Endothelial cell (in vitro differentiated cells): ENCODE data around the gene TOR1AIP1. TPM values are rescaled to one million over a fixed set of nuclear protein-coding genes. Genes with fewer than 3 reads are reported as not detected.
A peak's percentile ranks its signal among the peaks of the same experiment; 100 is the strongest.

Source experiments
- DNase-seq: peaks from one replicate; pipeline ENCODE4 v3.0.0; 2021; ENCODE audit warnings: low spot score
- H3K27ac Mint-ChIP-seq: one replicate; pipeline ENCODE4 v1.8.0; 2021; ENCODE audit warnings: mixed read lengths, inconsistent platforms; ENCODE audit not compliant: unreplicated experiment
- H3K27me3 Mint-ChIP-seq: one replicate; pipeline ENCODE4 v1.8.0; 2021; ENCODE audit warnings: mild to moderate bottlenecking, moderate library complexity, mixed read lengths, inconsistent platforms; ENCODE audit not compliant: unreplicated experiment
- H3K36me3 Mint-ChIP-seq: one replicate; pipeline ENCODE4 v1.8.0; 2021; ENCODE audit warnings: mild to moderate bottlenecking, low read depth, mixed read lengths, inconsistent platforms; ENCODE audit not compliant: unreplicated experiment
- H3K4me1 Mint-ChIP-seq: one replicate; pipeline ENCODE4 v1.8.0; 2021; ENCODE audit warnings: mild to moderate bottlenecking, mixed read lengths, inconsistent platforms; ENCODE audit not compliant: unreplicated experiment
- H3K4me3 Mint-ChIP-seq: one replicate; pipeline ENCODE4 v1.8.0; 2021; ENCODE audit warnings: mild to moderate bottlenecking, mixed read lengths, inconsistent platforms; ENCODE audit not compliant: unreplicated experiment
- H3K9me3 Mint-ChIP-seq: one replicate; pipeline ENCODE4 v1.8.0; 2021; ENCODE audit warnings: mixed read lengths, inconsistent platforms; ENCODE audit not compliant: unreplicated experiment
- CTCF ChIP-seq: fragments of 200-600 bp; sonication (generic); IDR thresholded peaks from one replicate; pipeline ENCODE4 v1.5.0; 2021; ENCODE audit warnings: antibody characterized with exemption; ENCODE audit not compliant: unreplicated experiment
- total RNA-seq: library from RNA; stranded (reverse); fragmentation: NEBNext Ultra II Directional; extraction: Animal tissue kit (Norgen Biotek cat#: 25700); gene quantifications from one replicate; pipeline ENCODE4 v1.2.1, GENCODE V29; 2021; ENCODE audit not compliant: unreplicated experiment

TOR1AIP1 gene
- total RNA-seq, 1 donor from 2014 or later: 31.0 TPM

- peak; percentile 61 for DNase-seq
- peaks cover 21% of the 10 kb centered on the region for H3K36me3 Mint-ChIP-seq
- peaks cover 9% of the 10 kb centered on the region for H3K4me1 Mint-ChIP-seq
- no peaks in the 10 kb centered on the region for H3K9me3 Mint-ChIP-seq
- peaks cover 2% of the 10 kb centered on the region for H3K27me3 Mint-ChIP-seq
- peak overlapping the region; percentile 39 for H3K27ac Mint-ChIP-seq
- TF ChIP-seq CTCF: peak; percentile 47
- H3K4me3 Mint-ChIP-seq: peak overlapping the region; percentile 38
These were observed 14.4 kb upstream of the TOR1AIP1 start for GRCh38 chr1:179867493-179868330.

GRCh38 chr1:179870870-179871269 is 11.2 kb upstream of the TOR1AIP1 start:
- H3K9me3 Mint-ChIP-seq: no peaks in the 10 kb centered on the region
- H3K36me3 Mint-ChIP-seq: peaks cover 13% of the 10 kb centered on the region
- H3K27ac Mint-ChIP-seq: no peak overlapping the region
- peaks cover 17% of the 10 kb centered on the region for H3K4me1 Mint-ChIP-seq
- no peak for DNase-seq
- no peak overlapping the region for H3K4me3 Mint-ChIP-seq
- no peaks in the 10 kb centered on the region for H3K27me3 Mint-ChIP-seq
- no peak for TF ChIP-seq CTCF

DNA sequence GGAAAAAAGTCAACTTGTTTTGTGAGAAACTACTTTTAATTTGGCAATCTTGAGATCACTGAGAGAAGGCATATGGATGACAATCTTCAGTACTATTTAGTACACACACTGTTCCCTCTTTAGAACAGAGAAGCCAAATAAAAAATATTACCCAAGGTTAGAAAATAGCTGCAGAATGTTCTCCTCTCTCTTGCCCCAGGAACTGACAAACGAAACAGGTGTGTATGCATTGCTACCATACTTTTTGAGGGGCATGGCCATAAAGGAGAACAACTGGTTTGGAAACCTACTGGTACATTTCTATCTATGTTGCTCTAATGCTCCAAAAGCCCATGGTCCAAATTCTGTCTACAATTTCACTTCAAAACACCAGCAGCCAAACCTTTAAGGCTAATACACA is 10.1 kb upstream of the TOR1AIP1 start:
- TF ChIP-seq CTCF: no peak
- H3K27ac Mint-ChIP-seq: peak overlapping the region; percentile 62

DNA sequence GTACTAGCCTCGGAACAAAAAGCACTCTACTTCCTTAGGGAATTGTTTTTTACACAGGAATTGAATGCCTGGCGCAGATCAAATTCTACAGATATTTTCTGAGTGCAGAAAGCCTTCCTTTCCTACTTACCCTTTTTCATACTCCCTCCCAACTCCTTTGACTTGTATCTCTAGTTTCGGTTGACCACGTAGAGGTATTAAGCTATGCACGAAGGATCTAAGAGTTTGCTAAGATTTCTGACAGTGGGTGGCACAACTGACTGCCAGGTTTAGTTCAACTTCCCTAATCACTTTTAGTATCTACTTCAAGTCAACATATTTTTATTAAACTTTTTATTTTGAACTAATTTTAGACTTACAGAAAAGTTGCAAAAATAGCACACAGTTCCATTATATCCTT is 9.5 kb upstream of the TOR1AIP1 start:
- Mint-ChIP-seq H3K4me3 (no peak overlapping the region), H3K4me1 (peaks cover 20% of the 10 kb centered on the region), H3K27ac (peak overlapping the region; percentile 62), H3K9me3 (no peaks in the 10 kb centered on the region), H3K27me3 (peaks cover under 1% of the 10 kb centered on the region), H3K36me3 (peaks cover 10% of the 10 kb centered on the region)
- no peak for DNase-seq
- no peak for TF ChIP-seq CTCF

More for the DNA sequence above, 10.1 kb upstream of the TOR1AIP1 start:
- Mint-ChIP-seq H3K9me3 (no peaks in the 10 kb centered on the region), H3K4me1 (peaks cover 22% of the 10 kb centered on the region), H3K36me3 (peaks cover 12% of the 10 kb centered on the region), H3K4me3 (no peak overlapping the region), H3K27me3 (no peaks in the 10 kb centered on the region)
- no peak for DNase-seq

DNA sequence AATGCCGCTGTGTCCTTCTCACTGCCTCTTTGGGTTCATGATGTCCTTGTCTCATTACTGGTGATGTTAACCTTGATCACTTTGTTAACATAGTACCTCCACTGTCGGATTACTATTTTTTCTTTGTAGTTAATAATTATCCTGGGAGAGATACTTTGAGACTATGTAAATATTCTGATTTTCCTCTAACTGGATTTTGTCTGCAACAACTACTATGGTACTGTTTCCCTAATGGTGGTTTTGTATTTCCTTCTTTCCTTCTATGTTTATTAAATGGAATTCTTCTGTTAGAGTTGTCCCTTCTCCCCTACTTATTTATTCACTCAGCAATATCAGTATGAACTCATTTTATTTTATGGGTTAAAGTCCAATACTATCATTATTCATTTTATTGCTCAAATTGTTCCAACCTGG is 8.6 kb upstream of the TOR1AIP1 start:
- peaks cover 8% of the 10 kb centered on the region for H3K36me3 Mint-ChIP-seq
- H3K4me3 Mint-ChIP-seq: no peak overlapping the region

More for the DNA sequence above, 8.6 kb upstream of the TOR1AIP1 start:
- Mint-ChIP-seq H3K4me1 (peaks cover 23% of the 10 kb centered on the region), H3K27me3 (peaks cover 4% of the 10 kb centered on the region), H3K27ac (peak overlapping the region; percentile 44), H3K9me3 (no peaks in the 10 kb centered on the region)
- DNase-seq: no peak
- no peak for TF ChIP-seq CTCF
